GM13977 (cell line): ENCODE results near the gene SFTPB.
"Not testable (repeated sequence)": the region's sequence is repeated elsewhere in the genome, so short reads cannot be mapped to it uniquely, and the experiment has no call there.

Source experiments
- DNase-seq: peaks from one replicate; pipeline ENCODE4 v3.0.0; 2012; ENCODE audit warnings: low spot score
- in situ Hi-C: fragments of 300-500 bp; cut with MboI; formaldehyde crosslinking; loops from one replicate; pipeline ENCODE4 v1.12.0; 2022; ENCODE audit warnings: low sequenced_read_pairs, low pct_unique_long_range_greater_than_20kb, mixed read lengths, inconsistent platforms; ENCODE audit not compliant: unreplicated experiment
- TF ChIP-seq, protein P1 (sequence below): IDR thresholded peaks from 2 replicates; pipeline ENCODE4 v1.5.1; 2012; ENCODE audit warnings: mild to moderate bottlenecking, control low read depth; ENCODE audit not compliant: insufficient read depth; ENCODE audit errors: extremely low read depth, missing control alignments

Gene SFTPB

GRCh38 chr2:85659324-85659981 is 8.5 kb downstream of the SFTPB start:
- in situ Hi-C loops, result no loop called here
- no peak for DNase-seq
- TF ChIP-seq, protein P1, sequence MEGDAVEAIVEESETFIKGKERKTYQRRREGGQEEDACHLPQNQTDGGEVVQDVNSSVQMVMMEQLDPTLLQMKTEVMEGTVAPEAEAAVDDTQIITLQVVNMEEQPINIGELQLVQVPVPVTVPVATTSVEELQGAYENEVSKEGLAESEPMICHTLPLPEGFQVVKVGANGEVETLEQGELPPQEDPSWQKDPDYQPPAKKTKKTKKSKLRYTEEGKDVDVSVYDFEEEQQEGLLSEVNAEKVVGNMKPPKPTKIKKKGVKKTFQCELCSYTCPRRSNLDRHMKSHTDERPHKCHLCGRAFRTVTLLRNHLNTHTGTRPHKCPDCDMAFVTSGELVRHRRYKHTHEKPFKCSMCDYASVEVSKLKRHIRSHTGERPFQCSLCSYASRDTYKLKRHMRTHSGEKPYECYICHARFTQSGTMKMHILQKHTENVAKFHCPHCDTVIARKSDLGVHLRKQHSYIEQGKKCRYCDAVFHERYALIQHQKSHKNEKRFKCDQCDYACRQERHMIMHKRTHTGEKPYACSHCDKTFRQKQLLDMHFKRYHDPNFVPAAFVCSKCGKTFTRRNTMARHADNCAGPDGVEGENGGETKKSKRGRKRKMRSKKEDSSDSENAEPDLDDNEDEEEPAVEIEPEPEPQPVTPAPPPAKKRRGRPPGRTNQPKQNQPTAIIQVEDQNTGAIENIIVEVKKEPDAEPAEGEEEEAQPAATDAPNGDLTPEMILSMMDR, result no peak

GRCh38 chr2:85657399-85657798 is 10.6 kb downstream of the SFTPB start:
- DNase-seq, in situ Hi-C loops: not testable (repeated sequence)

GRCh38 chr2:85656468-85656867 is 11.5 kb downstream of the SFTPB start:
- TF ChIP-seq, protein P1, result no peak
- in situ Hi-C loops, result no loop called here
- DNase-seq, result no peak

GRCh38 chr2:85655961-85656417 is 12.0 kb downstream of the SFTPB start:
- TF ChIP-seq, protein P1, result no peak
- DNase-seq, result no peak
- in situ Hi-C loops, result no loop called here

- DNase-seq, result no peak
- in situ Hi-C loops, result no loop called here
- TF ChIP-seq, protein P1, result no peak
Observed at GRCh38 chr2:85653996-85654395, 14.0 kb downstream of the SFTPB start.

DNA sequence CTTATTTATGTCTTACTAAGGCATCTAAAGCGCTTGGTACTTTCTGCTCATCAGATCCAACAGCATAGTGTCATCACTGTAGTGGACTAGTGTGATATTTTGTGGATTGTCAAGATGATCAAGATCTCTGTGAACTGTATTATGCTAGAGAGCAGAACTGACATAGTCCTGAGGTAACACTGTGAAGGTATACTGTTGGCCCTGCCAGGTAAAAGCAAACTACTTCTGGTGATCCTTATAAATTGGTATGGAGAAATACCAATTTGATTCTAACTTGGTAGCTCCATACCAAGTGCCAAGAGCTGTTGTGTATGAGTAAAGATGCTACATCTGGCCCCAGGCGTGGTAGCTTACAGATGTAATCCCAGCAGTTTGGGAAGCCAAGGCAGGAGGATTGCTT is 15.9 kb downstream of the SFTPB start:
- no peak for DNase-seq
- TF ChIP-seq, protein P1, result no peak
- in situ Hi-C loops, result no loop called here

GRCh38 chr2:85651097-85651496 is 16.9 kb downstream of the SFTPB start:
- DNase-seq, result no peak
- in situ Hi-C loops, result no loop called here
- TF ChIP-seq, protein P1, result no peak
